ENCODE data around the gene SLC38A5.

The SLC38A5 gene

GRCh38 chrX:48493890-48494364, 23.9 kb upstream of the SLC38A5 start:
- H3K4me3 ChIP-seq (ENCODE audit: low read depth, low read length) = no peak overlapping the region
- H3K9ac ChIP-seq = no peak overlapping the region
- no peaks in the 10 kb centered on the region for H3K36me3 ChIP-seq (ENCODE audit: control insufficient read depth, insufficient read depth, low read length)
- no peaks in the 10 kb centered on the region for H3K79me2 ChIP-seq
- no peak overlapping the region for H3K27ac ChIP-seq
- no peak overlapping the region for H3K4me2 ChIP-seq (ENCODE audit: low read length)
- H3K9me3 ChIP-seq (ENCODE audit: control insufficient read depth, low read length) = no peaks in the 10 kb centered on the region
- no peak overlapping the region for H2AFZ ChIP-seq
- TF ChIP-seq CTCF (IDR thresholded peaks at IDR 0.05) = peak; percentile 26
- H3K4me1 ChIP-seq = no peaks in the 10 kb centered on the region
- no peaks in the 10 kb centered on the region for H3K27me3 ChIP-seq (ENCODE audit: control insufficient read depth, insufficient read depth, low read length)

- Histone ChIP-seq H2AFZ (no peak overlapping the region), H3K27ac (no peak overlapping the region), H3K27me3 (ENCODE audit: control insufficient read depth, insufficient read depth, low read length) (no peaks in the 10 kb centered on the region)
Measured at GRCh38 chrX:48492293-48492910, 22.3 kb upstream of the SLC38A5 start.

GRCh38 chrX:48491809-48492208, 21.7 kb upstream of the SLC38A5 start:
- Histone ChIP-seq H3K79me2 (no peaks in the 10 kb centered on the region), H3K27me3 (ENCODE audit: control insufficient read depth, insufficient read depth, low read length) (no peaks in the 10 kb centered on the region), H3K36me3 (ENCODE audit: control insufficient read depth, insufficient read depth, low read length) (no peaks in the 10 kb centered on the region), H3K4me2 (ENCODE audit: low read length) (no peak overlapping the region), H3K9ac (no peak overlapping the region), H3K4me3 (ENCODE audit: low read depth, low read length) (no peak overlapping the region), H3K27ac (no peak overlapping the region), H3K4me1 (no peaks in the 10 kb centered on the region), H2AFZ (no peak overlapping the region), H3K9me3 (ENCODE audit: control insufficient read depth, low read length) (no peaks in the 10 kb centered on the region)
- TF ChIP-seq CTCF (IDR thresholded peaks at IDR 0.05) = no peak

More at GRCh38 chrX:48492293-48492910, 22.3 kb upstream of the SLC38A5 start:
- Histone ChIP-seq H3K79me2 (no peaks in the 10 kb centered on the region), H3K4me3 (ENCODE audit: low read depth, low read length) (no peak overlapping the region), H3K4me2 (ENCODE audit: low read length) (no peak overlapping the region), H3K9me3 (ENCODE audit: control insufficient read depth, low read length) (no peaks in the 10 kb centered on the region), H3K4me1 (no peaks in the 10 kb centered on the region), H3K36me3 (ENCODE audit: control insufficient read depth, insufficient read depth, low read length) (no peaks in the 10 kb centered on the region), H3K9ac (no peak overlapping the region)
- no peak for TF ChIP-seq CTCF (IDR thresholded peaks at IDR 0.05)

GRCh38 chrX:48490661-48491060, 20.6 kb upstream of the SLC38A5 start:
- no peaks in the 10 kb centered on the region for H3K27me3 ChIP-seq (ENCODE audit: control insufficient read depth, insufficient read depth, low read length)
- no peak overlapping the region for H2AFZ ChIP-seq
- no peaks in the 10 kb centered on the region for H3K79me2 ChIP-seq
- no peak overlapping the region for H3K9ac ChIP-seq
- no peak overlapping the region for H3K4me2 ChIP-seq (ENCODE audit: low read length)
- TF ChIP-seq CTCF (IDR thresholded peaks at IDR 0.05) = no peak
- no peak overlapping the region for H3K27ac ChIP-seq
- no peaks in the 10 kb centered on the region for H3K36me3 ChIP-seq (ENCODE audit: control insufficient read depth, insufficient read depth, low read length)
- no peaks in the 10 kb centered on the region for H3K4me1 ChIP-seq
- no peaks in the 10 kb centered on the region for H3K9me3 ChIP-seq (ENCODE audit: control insufficient read depth, low read length)
- H3K4me3 ChIP-seq (ENCODE audit: low read depth, low read length) = no peak overlapping the region

- Histone ChIP-seq H3K4me2 (ENCODE audit: low read length) (no peak overlapping the region), H3K27me3 (ENCODE audit: control insufficient read depth, insufficient read depth, low read length) (no peaks in the 10 kb centered on the region), H3K4me1 (no peaks in the 10 kb centered on the region), H3K27ac (no peak overlapping the region), H3K9me3 (ENCODE audit: control insufficient read depth, low read length) (no peaks in the 10 kb centered on the region), H3K36me3 (ENCODE audit: control insufficient read depth, insufficient read depth, low read length) (no peaks in the 10 kb centered on the region), H3K9ac (no peak overlapping the region), H3K4me3 (ENCODE audit: low read depth, low read length) (no peak overlapping the region), H3K79me2 (no peaks in the 10 kb centered on the region), H2AFZ (no peak overlapping the region)
- TF ChIP-seq CTCF (IDR thresholded peaks at IDR 0.05) = no peak
Measured at GRCh38 chrX:48489892-48490291, 19.8 kb upstream of the SLC38A5 start.
